PC-3 (cell line): Measurements from ENCODE around the gene PABPN1L. TPM values are rescaled to one million over a fixed set of nuclear protein-coding genes. Genes with fewer than 3 reads are reported as not detected.

Experiments used
- ATAC-seq: fragments of 200-7000 bp; cut with Tn5 transposase; 2 replicates; pipeline ENCODE4 v1.9.1; 2020; ENCODE audit warnings: mild to moderate bottlenecking, moderate library complexity
- BruUV-seq: library from RNA; stranded (reverse); fragments of 400-500 nt; replicated peaks from 2 replicates; lab custom pipeline; 2021; lab: Mats Ljungman, UMichigan
- CTCF ChIA-PET: fragments of 300-600 bp; sonication (Branson Sonifier 250); formaldehyde crosslinking; loops from one replicate; lab custom pipeline; 2022; ENCODE audit warnings: antibody characterized with exemption; lab: Charles Lee
- POLR2A ChIA-PET: fragments of 300-600 bp; sonication (Branson Sonifier 250); formaldehyde crosslinking; loops from one replicate; lab custom pipeline; 2022; ENCODE audit warnings: antibody characterized with exemption; ENCODE audit not compliant: unreplicated experiment; lab: Charles Lee
- DNase-seq: peaks from one replicate; pipeline ENCODE4 v3.0.0-alpha.2; 2015
- H2AFZ ChIP-seq: fragments of 300-600 bp; sonication (generic); 2 replicates; pipeline ENCODE4 v1.6.0; 2016; ENCODE audit warnings: antibody characterized with exemption, low read length
- H3F3A ChIP-seq: fragments of 300-600 bp; sonication (generic); one replicate; pipeline ENCODE4 v1.6.0; 2017; ENCODE audit warnings: antibody characterized with exemption, low read length, control low read depth, mild to moderate bottlenecking; ENCODE audit not compliant: unreplicated experiment
- H3K27ac ChIP-seq: fragments of 300-600 bp; sonication (generic); 2 replicates; pipeline ENCODE4 v1.5.1; 2016; ENCODE audit warnings: mild to moderate bottlenecking, low read length
- H3K27me3 ChIP-seq: fragments of 300-600 bp; sonication (generic); 2 replicates; pipeline ENCODE4 v1.6.1; 2016; ENCODE audit warnings: low read length, mixed read lengths
- H3K36me3 ChIP-seq: fragments of 300-600 bp; sonication (generic); 2 replicates; pipeline ENCODE4 v1.6.1; 2016; ENCODE audit warnings: low read depth, mixed run types, low read length, mixed read lengths
- H3K4me1 ChIP-seq: fragments of 300-600 bp; sonication (generic); 2 replicates; pipeline ENCODE4 v1.5.1; 2016; ENCODE audit warnings: low read length; ENCODE audit not compliant: insufficient read depth
- H3K4me2 ChIP-seq: fragments of 300-600 bp; sonication (generic); 2 replicates; pipeline ENCODE4 v1.6.0; 2016; ENCODE audit warnings: low read length
- H3K4me3 ChIP-seq: fragments of 300-600 bp; sonication (generic); 2 replicates; pipeline ENCODE4 v1.5.1; 2016; ENCODE audit warnings: mild to moderate bottlenecking, low read length, mixed read lengths
- H3K79me2 ChIP-seq: fragments of 300-600 bp; sonication (generic); 2 replicates; pipeline ENCODE4 v1.6.1; 2017; ENCODE audit warnings: low read length, mixed read lengths
- H3K9ac ChIP-seq: fragments of 300-600 bp; sonication (generic); 2 replicates; pipeline ENCODE4 v1.6.0; 2016; ENCODE audit warnings: mild to moderate bottlenecking, low read length
- H3K9me2 ChIP-seq: fragments of 300-600 bp; sonication (generic); replicated peaks from 2 replicates; pipeline ENCODE4 v1.6.1; 2016; ENCODE audit warnings: mixed run types, low read length, mixed read lengths
- H3K9me3 ChIP-seq: fragments of 300-600 bp; sonication (generic); 2 replicates; pipeline ENCODE4 v1.6.1; 2016; ENCODE audit warnings: low read length, mixed read lengths
- H4K20me1 ChIP-seq: fragments of 300-600 bp; sonication (generic); 2 replicates; pipeline ENCODE4 v1.6.1; 2016; ENCODE audit warnings: low read length, mixed read lengths
- EZH2 ChIP-seq: fragments of 300-600 bp; sonication (generic); IDR thresholded peaks from one replicate; pipeline ENCODE4 v1.6.1; 2017; ENCODE audit warnings: antibody characterized with exemption, mild to moderate bottlenecking, low read length; ENCODE audit not compliant: unreplicated experiment
- EZH2phosphoT487 ChIP-seq: fragments of 300-600 bp; sonication (generic); IDR thresholded peaks from 2 replicates; pipeline ENCODE4 v1.6.1; 2018; ENCODE audit warnings: mild to moderate bottlenecking, antibody characterized with exemption, low read length, borderline replicate concordance
- intact Hi-C: fragments of 100-400 bp; cut with micrococcal nuclease; formaldehyde crosslinking; loops from 2 replicates; pipeline ENCODE4 v1.9.0; 2023
- total RNA-seq: library from RNA; depleted of rRNA; stranded (reverse); fragments of >200 nt; gene quantifications from 2 replicates; pipeline ENCODE4 v1.2.3, GENCODE V29; 2014
- TF ChIP-seq, protein P1 (sequence below): fragments of 300-600 bp; sonication (generic); conservative IDR thresholded peaks from 2 replicates; pipeline ENCODE4 v1.5.1; 2017; ENCODE audit warnings: antibody characterized with exemption, low read depth, mild to moderate bottlenecking, low read length

Gene PABPN1L
- total RNA-seq, 1 experiment from 2014 or later, result not detected

GRCh38 chr16:88815901-88816589, 50.4 kb downstream of the PABPN1L start:
- peak; percentile 33 for ATAC-seq
- POLR2A ChIA-PET, result no interaction called here
- H3K79me2 ChIP-seq, result peaks cover 7% of the 10 kb centered on the region
- H3K4me1 ChIP-seq, result no peaks in the 10 kb centered on the region
- H2AFZ ChIP-seq, result no peak overlapping the region
- no peaks in the 10 kb centered on the region for H3F3A ChIP-seq
- no peak overlapping the region for H3K4me2 ChIP-seq
- no peaks in the 10 kb centered on the region for H3K27me3 ChIP-seq
- intact Hi-C loops, result loop anchor here (10.0 kb wide), 1 partner anchor 349 kb away; no protein-coding TSS in a partner anchor
- H3K9ac ChIP-seq, result no peak overlapping the region
- no peaks in the 10 kb centered on the region for H3K36me3 ChIP-seq
- H4K20me1 ChIP-seq, result no peaks in the 10 kb centered on the region
- DNase-seq, result peak; percentile 58
- TF ChIP-seq, protein P1, sequence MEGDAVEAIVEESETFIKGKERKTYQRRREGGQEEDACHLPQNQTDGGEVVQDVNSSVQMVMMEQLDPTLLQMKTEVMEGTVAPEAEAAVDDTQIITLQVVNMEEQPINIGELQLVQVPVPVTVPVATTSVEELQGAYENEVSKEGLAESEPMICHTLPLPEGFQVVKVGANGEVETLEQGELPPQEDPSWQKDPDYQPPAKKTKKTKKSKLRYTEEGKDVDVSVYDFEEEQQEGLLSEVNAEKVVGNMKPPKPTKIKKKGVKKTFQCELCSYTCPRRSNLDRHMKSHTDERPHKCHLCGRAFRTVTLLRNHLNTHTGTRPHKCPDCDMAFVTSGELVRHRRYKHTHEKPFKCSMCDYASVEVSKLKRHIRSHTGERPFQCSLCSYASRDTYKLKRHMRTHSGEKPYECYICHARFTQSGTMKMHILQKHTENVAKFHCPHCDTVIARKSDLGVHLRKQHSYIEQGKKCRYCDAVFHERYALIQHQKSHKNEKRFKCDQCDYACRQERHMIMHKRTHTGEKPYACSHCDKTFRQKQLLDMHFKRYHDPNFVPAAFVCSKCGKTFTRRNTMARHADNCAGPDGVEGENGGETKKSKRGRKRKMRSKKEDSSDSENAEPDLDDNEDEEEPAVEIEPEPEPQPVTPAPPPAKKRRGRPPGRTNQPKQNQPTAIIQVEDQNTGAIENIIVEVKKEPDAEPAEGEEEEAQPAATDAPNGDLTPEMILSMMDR, result peak; percentile 76
- TF ChIP-seq EZH2, result no peak
- BruUV-seq, result no TSS peak
- no peak overlapping the region for H3K27ac ChIP-seq
- H3K4me3 ChIP-seq, result no peak overlapping the region
- H3K9me3 ChIP-seq, result no peaks in the 10 kb centered on the region
- CTCF ChIA-PET, result no interaction called here
- no peaks in the 10 kb centered on the region for H3K9me2 ChIP-seq

DNA sequence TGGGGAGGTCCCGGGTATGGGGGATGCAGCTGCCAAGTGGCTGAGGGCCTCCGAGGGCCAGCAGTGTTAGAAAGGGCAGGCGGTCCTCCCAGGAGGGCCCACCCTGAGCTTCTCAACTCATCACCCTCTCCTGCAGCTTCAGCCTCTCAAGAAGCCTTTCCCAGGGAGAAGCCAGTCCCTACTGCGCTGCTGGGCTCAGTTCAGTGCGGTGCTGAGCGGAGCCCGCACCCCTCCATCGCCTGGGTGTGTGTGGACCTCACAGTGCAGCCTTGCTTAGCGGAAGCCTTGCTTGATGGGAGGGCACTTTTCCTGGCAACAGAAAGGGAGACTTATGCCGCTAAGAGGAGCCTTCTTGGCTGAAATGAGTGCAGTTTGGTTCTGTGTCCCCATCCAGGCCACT, 51.2 kb downstream of the PABPN1L start:
- no TSS peak for BruUV-seq
- Histone ChIP-seq H3K4me3 (no peak overlapping the region), H3K27me3 (no peaks in the 10 kb centered on the region), H3K4me2 (no peak overlapping the region), H2AFZ (no peak overlapping the region), H3K27ac (no peak overlapping the region), H3K9me3 (no peaks in the 10 kb centered on the region), H3K4me1 (peaks cover 6% of the 10 kb centered on the region), H4K20me1 (no peaks in the 10 kb centered on the region), H3K9ac (no peak overlapping the region), H3F3A (no peaks in the 10 kb centered on the region), H3K79me2 (peaks cover 15% of the 10 kb centered on the region), H3K36me3 (no peaks in the 10 kb centered on the region), H3K9me2 (no peaks in the 10 kb centered on the region)
- TF ChIP-seq EZH2 (no peak), EZH2phosphoT487 (no peak)
- TF ChIP-seq, protein P1, result no peak
- intact Hi-C loops, result loop anchor here (10.0 kb wide), 1 partner anchor 350 kb away; no protein-coding TSS in a partner anchor
- CTCF ChIA-PET, result no interaction called here
- no peak for DNase-seq
- no peak for ATAC-seq
- POLR2A ChIA-PET, result no interaction called here

GRCh38 chr16:88814144-88814502, 52.3 kb downstream of the PABPN1L start:
- H3K79me2 ChIP-seq, result peaks cover 24% of the 10 kb centered on the region
- H4K20me1 ChIP-seq, result no peaks in the 10 kb centered on the region
- peaks cover 10% of the 10 kb centered on the region for H3K4me1 ChIP-seq
- H3K27me3 ChIP-seq, result no peaks in the 10 kb centered on the region
- intact Hi-C loops, result loop anchor here (10.0 kb wide), 1 partner anchor 351 kb away; no protein-coding TSS in a partner anchor
- no peak overlapping the region for H3K4me3 ChIP-seq
- no peak overlapping the region for H3K4me2 ChIP-seq
- TF ChIP-seq, protein P1, result no peak
- DNase-seq (no peak), ATAC-seq (no peak)
- POLR2A ChIA-PET, result no interaction called here
- H3K9me2 ChIP-seq, result no peaks in the 10 kb centered on the region
- no peak overlapping the region for H3K9ac ChIP-seq
- H3K27ac ChIP-seq, result no peak overlapping the region
- H3F3A ChIP-seq, result no peaks in the 10 kb centered on the region
- H3K36me3 ChIP-seq, result no peaks in the 10 kb centered on the region
- no peak overlapping the region for H2AFZ ChIP-seq
- BruUV-seq, result no TSS peak
- no peaks in the 10 kb centered on the region for H3K9me3 ChIP-seq
- CTCF ChIA-PET, result no interaction called here
